Esophagus squamous epithelium (tissue), 5 donors: Measurements from ENCODE around the gene ERG. TPM values are rescaled to one million over a fixed set of nuclear protein-coding genes. Genes with fewer than 3 reads are reported as not detected.

Source experiments
- DNase-seq: peaks from one replicate; lab custom pipeline; 2025; lab: John Stamatoyannopoulos, UW
- H3K27ac ChIP-seq, 4 donors: fragments of 200-600 bp; sonication (generic); one replicate each; pipeline ENCODE4 v1.5.1; 2016 to 2019; ENCODE audit warnings: mild to moderate bottlenecking in 1 of 4
- H3K27me3 ChIP-seq, 4 donors: fragments of 200-600 bp; sonication (generic); 1 replicate in 3 of 4; 2 replicates in 1 of 4; pipeline versions ENCODE4 v1.5.1 to v1.6.0; 2017 to 2021; ENCODE audit warnings: antibody characterized with exemption in 1 of 4
- H3K36me3 ChIP-seq, 3 donors: fragments of 200-600 bp; sonication (generic); one replicate each; pipeline ENCODE4 v1.5.1; 2016 to 2019
- H3K4me1 ChIP-seq, 3 donors: fragments of 200-600 bp; sonication (generic); one replicate each; pipeline ENCODE4 v1.5.1; 2017 to 2019
- H3K4me3 ChIP-seq, 4 donors: fragments of 200-600 bp; sonication (generic); 1 replicate in 3 of 4; 2 replicates in 1 of 4; pipeline ENCODE4 v1.5.1; 2016 to 2019; ENCODE audit warnings: mild to moderate bottlenecking in 2 of 4, moderate library complexity in 1 of 4
- H3K9me3 ChIP-seq, 3 donors: fragments of 200-600 bp; sonication (generic); one replicate each; pipeline ENCODE4 v1.5.1; 2016 to 2019
- CTCF ChIP-seq, 6 experiments: fragments of 450-650 bp in 4 of 6; fragments of 200-600 bp in 2 of 6; sonication (generic) in 2 of 6; IDR thresholded peaks; one replicate each; pipeline ENCODE4 v1.5.1; 2016 to 2019; ENCODE audit warnings: antibody characterized with exemption in 6 of 6, mild to moderate bottlenecking in 4 of 6, moderate library complexity in 4 of 6
- POLR2A ChIP-seq, 4 donors: fragments of 450-650 bp; IDR thresholded peaks; one replicate each; pipeline ENCODE4 v1.6.1; 2017; ENCODE audit warnings: antibody characterized with exemption in 4 of 4, mild to moderate bottlenecking in 4 of 4, moderate library complexity in 3 of 4
- WGBS, 2 donors: methylation state at CpG; one replicate each; pipeline ENCODE4 v1.1.5; 2018; 5-methylcytosine and 5-hydroxymethylcytosine counted together
- intact Hi-C: fragments of 100-400 bp; cut with DNase I; formaldehyde crosslinking; loops from one replicate; pipeline ENCODE4 v1.15.0; 2022
- total RNA-seq, 4 donors: library from RNA; depleted of rRNA; stranded (reverse); fragments of >200 nt; gene quantifications; one replicate each; pipeline ENCODE4 v1.1.0, GENCODE V29; 2016
- donor health status: DM: yes; HTN: yes; CAD: no.

ERG gene
- total RNA-seq, 4 donors from 2014 or later = 2.5 to 10.9 (median 8.4) TPM

GRCh38 chr21:38350684-38351083, 147.6 kb downstream of the ERG start:
- no peak overlapping the region for H3K27ac ChIP-seq

DNA sequence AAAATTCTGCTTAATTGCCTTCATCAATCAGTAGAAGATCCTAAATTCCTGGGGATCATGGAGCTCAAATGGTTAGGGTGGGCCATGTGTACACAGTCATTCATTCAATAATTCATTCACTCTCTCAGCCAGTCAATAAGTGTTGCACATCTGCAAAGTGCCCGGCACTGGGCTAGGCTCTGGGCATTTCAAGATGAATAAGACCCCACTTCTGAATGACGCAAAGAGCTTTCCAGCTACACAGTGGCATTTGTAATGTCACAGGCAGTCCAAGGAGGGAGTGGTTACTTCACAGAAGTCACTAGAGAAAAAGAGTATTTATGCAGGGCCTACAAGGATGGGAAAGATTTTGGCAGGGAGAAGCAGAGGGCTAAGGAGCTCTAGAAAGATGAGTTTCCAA, 148.3 kb downstream of the ERG start:
- 90 to 100% methylated on average over 2 of the region's 2 CpGs for WGBS, 2 donors
- intact Hi-C loops = loop anchor here (10.0 kb wide), 1 partner anchor 635 kb away; no protein-coding TSS in a partner anchor
- Histone ChIP-seq H3K27me3 (no peaks in the 10 kb centered on the region), H3K4me3 (no peak overlapping the region), H3K4me1 (peaks cover 11 to 46% (median 21%) of the 10 kb centered on the region in 3 donors), H3K36me3 (no peaks in the 10 kb centered on the region), H3K9me3 (no peaks in the 10 kb centered on the region), H3K27ac (no peak overlapping the region)
- DNase-seq = no peak
- TF ChIP-seq CTCF (IDR thresholded peaks at IDR 0.05) (no peak), POLR2A (IDR thresholded peaks at IDR 0.05) (no peak)

More at GRCh38 chr21:38350684-38351083, 147.6 kb downstream of the ERG start:
- peaks cover 11 to 40% (median 21%) of the 10 kb centered on the region in 3 donors for H3K4me1 ChIP-seq
- H3K4me3 ChIP-seq = no peak overlapping the region
- peaks cover 0 to 5% (median 0%) of the 10 kb centered on the region in 4 donors for H3K27me3 ChIP-seq
- no peak for DNase-seq
- intact Hi-C loops = loop anchor here (10.0 kb wide), 1 partner anchor 636 kb away; no protein-coding TSS in a partner anchor
- no peaks in the 10 kb centered on the region for H3K36me3 ChIP-seq
- 81 to 87% methylated on average over 3 of the region's 3 CpGs for WGBS, 2 donors
- TF ChIP-seq CTCF (IDR thresholded peaks at IDR 0.05) (no peak), POLR2A (IDR thresholded peaks at IDR 0.05) (no peak)
- H3K9me3 ChIP-seq = no peaks in the 10 kb centered on the region

DNA sequence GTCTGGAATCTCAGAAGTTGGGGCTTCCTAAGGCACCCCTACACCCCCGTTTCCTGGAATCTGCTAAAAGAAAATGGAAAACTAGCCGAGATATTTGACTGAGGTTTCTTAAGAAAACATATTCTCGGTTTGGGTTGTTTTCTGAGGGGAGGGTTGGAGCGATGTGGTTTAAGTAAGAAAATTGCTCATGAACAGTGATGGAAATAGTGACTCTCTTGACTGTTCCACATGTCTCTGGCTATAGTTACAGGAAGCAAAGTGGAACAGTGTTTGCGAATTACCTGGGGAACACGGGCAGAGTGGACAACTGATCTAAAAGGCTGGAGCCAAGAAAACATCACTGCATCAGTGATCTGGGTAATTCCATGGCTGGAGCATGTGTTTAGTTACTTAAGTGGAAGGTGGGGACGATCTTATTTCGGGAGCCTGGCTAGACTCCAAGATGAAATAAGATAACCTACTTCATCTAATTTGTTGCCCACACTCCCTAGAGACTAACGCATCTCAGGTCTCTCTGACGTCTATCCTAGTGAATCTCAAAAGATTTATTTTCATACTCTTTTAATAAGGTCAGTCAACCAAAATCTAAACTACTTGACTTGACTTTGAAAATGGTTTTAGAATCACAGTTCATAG, 149.0 kb downstream of the ERG start:
- TF ChIP-seq POLR2A (IDR thresholded peaks at IDR 0.05) (no peak), CTCF (IDR thresholded peaks at IDR 0.05) (no peak)
- H3K4me3 ChIP-seq = no peak overlapping the region
- H3K36me3 ChIP-seq = no peaks in the 10 kb centered on the region
- peaks cover 11 to 53% (median 25%) of the 10 kb centered on the region in 3 donors for H3K4me1 ChIP-seq
- H3K27ac ChIP-seq = no peak overlapping the region
- no peaks in the 10 kb centered on the region for H3K27me3 ChIP-seq
- WGBS, 2 donors = 60 to 66% methylated on average over 10 of the region's 10 CpGs
- H3K9me3 ChIP-seq = no peaks in the 10 kb centered on the region
- intact Hi-C loops = no loop called here
- DNase-seq = no peak

DNA sequence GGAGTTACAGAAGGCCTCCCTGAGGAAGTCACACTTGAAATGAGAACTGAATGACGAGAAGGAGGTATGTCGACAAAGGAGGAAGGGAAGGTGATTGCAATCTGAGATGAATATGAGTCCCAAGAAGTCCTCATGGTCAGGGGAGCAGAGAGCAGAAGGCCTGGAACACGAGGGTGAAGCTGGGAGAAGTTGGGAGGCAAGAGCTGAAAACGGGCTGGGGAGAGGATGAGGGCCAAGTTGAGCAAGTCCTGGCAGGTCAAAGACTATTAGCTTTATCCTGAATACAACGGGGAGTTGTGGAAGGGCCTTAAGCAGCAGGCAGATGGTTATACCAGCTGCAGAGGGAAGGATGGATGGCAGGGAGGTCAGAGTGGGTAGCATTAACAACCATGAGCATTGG, 152.0 kb downstream of the ERG start:
- Histone ChIP-seq H3K9me3 (no peaks in the 10 kb centered on the region), H3K36me3 (no peaks in the 10 kb centered on the region), H3K4me1 (peaks cover 3 to 64% (median 29%) of the 10 kb centered on the region in 3 donors), H3K4me3 (no peak overlapping the region), H3K27me3 (no peaks in the 10 kb centered on the region), H3K27ac (no peak overlapping the region)
- DNase-seq = no peak
- intact Hi-C loops = no loop called here
- 28 to 47% methylated on average over 5 of the region's 5 CpGs for WGBS, 2 donors
- TF ChIP-seq CTCF (IDR thresholded peaks at IDR 0.05) (no peak), POLR2A (IDR thresholded peaks at IDR 0.05) (no peak)

- H3K4me1 ChIP-seq = peaks cover 0 to 58% (median 28%) of the 10 kb centered on the region in 3 donors
- H3K27ac ChIP-seq = peak overlapping the region; percentile 26 to 63 (median 46)
- intact Hi-C loops = no loop called here
- TF ChIP-seq CTCF (IDR thresholded peaks at IDR 0.05) = no peak
- H3K4me3 ChIP-seq = no peak overlapping the region
- H3K36me3 ChIP-seq = no peaks in the 10 kb centered on the region
- H3K9me3 ChIP-seq = no peaks in the 10 kb centered on the region
- DNase-seq = no peak
- 9 to 16% methylated on average over 6 of the region's 6 CpGs for WGBS, 2 donors
- no peaks in the 10 kb centered on the region for H3K27me3 ChIP-seq
These were observed 154.6 kb downstream of the ERG start for GRCh38 chr21:38343691-38344090.
